Neutrophil (primary cell): ENCODE results near the gene ZSCAN10.
"Not testable (repeated sequence)": the region's sequence is repeated elsewhere in the genome, so short reads cannot be mapped to it uniquely, and the experiment has no call there.

Experiments used
- H3K27ac ChIP-seq: fragments of 200-600 bp; sonication (generic); 2 replicates; pipeline ENCODE4 v1.5.1; 2016; ENCODE audit warnings: mild to moderate bottlenecking, moderate library complexity
- H3K27me3 ChIP-seq: fragments of 200-600 bp; sonication (generic); 2 replicates; pipeline ENCODE4 v1.6.0; 2016; ENCODE audit warnings: mild to moderate bottlenecking
- H3K36me3 ChIP-seq: fragments of 200-600 bp; sonication (generic); 2 replicates; pipeline ENCODE4 v1.5.1; 2017
- H3K4me1 ChIP-seq, 2 experiments: fragments of 200-600 bp in 1 of 2; sonication (generic) in 1 of 2; 1 replicate in 1 of 2; 2 replicates in 1 of 2; pipeline versions ENCODE4 v1.5.1 to v1.6.1; 2013 to 2016; ENCODE audit warnings: low read depth in 1 of 2, low read length in 1 of 2, mild to moderate bottlenecking in 1 of 2, moderate library complexity in 1 of 2; ENCODE audit not compliant: control insufficient read depth in 1 of 2, insufficient read depth in 1 of 2
- H3K4me3 ChIP-seq, 2 experiments: fragments of 200-600 bp in 1 of 2; sonication (generic) in 1 of 2; 1 replicate in 1 of 2; 2 replicates in 1 of 2; pipeline ENCODE4 v1.5.1; 2013 to 2016; ENCODE audit warnings: low read depth in 1 of 2, low read length in 1 of 2, mild to moderate bottlenecking in 1 of 2, moderate library complexity in 1 of 2
- H3K9me3 ChIP-seq: fragments of 200-600 bp; sonication (generic); 2 replicates; pipeline ENCODE4 v1.5.1; 2016
- CTCF ChIP-seq: fragments of 200-600 bp; sonication (generic); IDR thresholded peaks from 2 replicates; pipeline ENCODE4 v1.5.1; 2016; ENCODE audit warnings: antibody characterized with exemption

The ZSCAN10 gene

GRCh38 chr16:3057181-3058138 is 41.6 kb downstream of the ZSCAN10 start:
- TF ChIP-seq CTCF = no peak
- H3K27ac ChIP-seq = peak overlapping the region; percentile 94
- H3K4me1 ChIP-seq = peaks cover 91 to 97% of the 10 kb centered on the region in 2 experiments
- H3K36me3 ChIP-seq = peaks cover 63% of the 10 kb centered on the region
- no peaks in the 10 kb centered on the region for H3K9me3 ChIP-seq
- peak overlapping the region; percentile 98 to 99 for H3K4me3 ChIP-seq
- H3K27me3 ChIP-seq = no peaks in the 10 kb centered on the region

DNA sequence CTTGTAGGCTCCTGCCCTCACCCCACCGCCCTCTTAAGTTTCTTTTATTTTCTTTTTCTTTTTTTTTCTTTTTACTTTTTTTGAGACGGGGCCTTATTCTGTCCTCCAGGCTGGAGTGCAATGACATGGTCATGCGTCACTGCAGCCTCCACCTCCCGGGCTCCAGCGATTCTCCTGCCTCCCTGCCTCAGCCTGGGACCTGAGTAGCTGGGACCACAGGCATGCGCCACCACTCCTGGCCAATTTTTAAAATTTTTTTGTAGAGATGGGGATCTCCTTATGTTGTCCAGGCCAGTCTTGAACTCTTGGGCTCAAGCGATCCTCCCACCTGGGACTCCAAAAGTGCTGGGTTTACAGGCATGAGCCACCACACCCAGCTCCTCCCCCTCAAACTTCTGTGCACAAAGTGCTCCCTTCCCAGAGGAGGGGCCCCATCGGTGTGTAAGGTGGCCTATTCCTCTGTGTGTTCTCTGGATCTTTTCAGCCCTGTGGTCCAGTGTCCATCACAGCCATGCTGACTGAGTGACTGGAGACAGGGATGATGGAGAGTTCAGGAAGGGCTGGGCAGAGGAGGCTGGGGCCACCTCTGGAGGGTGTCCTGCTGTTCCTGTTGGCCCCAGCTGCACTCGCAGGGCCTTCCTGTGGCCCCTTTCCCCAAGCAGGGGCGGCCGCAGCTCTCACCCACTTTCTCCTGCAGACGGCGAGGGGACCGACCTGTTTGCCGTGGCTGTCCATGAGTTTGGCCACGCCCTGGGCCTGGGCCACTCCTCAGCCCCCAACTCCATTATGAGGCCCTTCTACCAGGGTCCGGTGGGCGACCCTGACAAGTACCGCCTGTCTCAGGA is 42.5 kb downstream of the ZSCAN10 start:
- Histone ChIP-seq H3K36me3 (peaks cover 72% of the 10 kb centered on the region), H3K27me3 (no peaks in the 10 kb centered on the region), H3K27ac (peak overlapping the region; percentile 94), H3K9me3 (no peaks in the 10 kb centered on the region), H3K4me3 (peak overlapping the region; percentile 98 to 99), H3K4me1 (peaks cover 90 to 97% of the 10 kb centered on the region in 2 experiments)
- no peak for TF ChIP-seq CTCF

DNA sequence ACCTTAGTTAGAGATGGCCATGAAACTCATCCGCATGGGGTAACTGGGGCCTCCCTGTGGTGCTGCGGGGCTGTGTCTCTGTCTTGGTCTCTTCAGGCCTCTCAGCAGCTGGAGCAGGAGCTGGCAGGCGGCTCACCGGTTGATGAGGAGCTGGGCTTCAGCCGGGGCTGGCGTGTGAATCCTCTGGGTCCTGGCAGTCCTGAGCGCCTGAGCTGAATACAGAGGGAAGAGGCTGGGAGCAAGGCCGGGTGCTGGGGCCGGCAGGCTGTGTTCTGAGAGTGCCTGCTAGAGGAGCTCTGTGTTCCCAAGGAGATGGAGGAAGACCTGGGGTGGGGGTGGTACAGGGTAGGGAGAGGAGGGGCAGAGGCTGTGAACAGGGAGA is 43.4 kb downstream of the ZSCAN10 start:
- Histone ChIP-seq H3K4me1 (peaks cover 92 to 97% of the 10 kb centered on the region in 2 experiments), H3K27ac (peak overlapping the region; percentile 94), H3K36me3 (peaks cover 78% of the 10 kb centered on the region), H3K4me3 (peak overlapping the region; percentile 98 to 99)
- H3K27me3 ChIP-seq, H3K9me3 ChIP-seq: not testable (repeated sequence)

- no peaks in the 10 kb centered on the region for H3K27me3 ChIP-seq
- TF ChIP-seq CTCF = no peak
- peak overlapping the region; percentile 94 for H3K27ac ChIP-seq
- peaks cover 78% of the 10 kb centered on the region for H3K36me3 ChIP-seq
- H3K9me3 ChIP-seq = no peaks in the 10 kb centered on the region
- H3K4me3 ChIP-seq = peak overlapping the region; percentile 98 to 99
- H3K4me1 ChIP-seq = peaks cover 92 to 97% of the 10 kb centered on the region in 2 experiments
Measured at GRCh38 chr16:3054965-3055733, 43.9 kb downstream of the ZSCAN10 start.

- TF ChIP-seq CTCF = peak; percentile 15
- H3K4me1 ChIP-seq = peaks cover 95 to 99% of the 10 kb centered on the region in 2 experiments
- peak overlapping the region; percentile 99 for H3K4me3 ChIP-seq
Measured at GRCh38 chr16:3053330-3053710, 45.8 kb downstream of the ZSCAN10 start.

DNA sequence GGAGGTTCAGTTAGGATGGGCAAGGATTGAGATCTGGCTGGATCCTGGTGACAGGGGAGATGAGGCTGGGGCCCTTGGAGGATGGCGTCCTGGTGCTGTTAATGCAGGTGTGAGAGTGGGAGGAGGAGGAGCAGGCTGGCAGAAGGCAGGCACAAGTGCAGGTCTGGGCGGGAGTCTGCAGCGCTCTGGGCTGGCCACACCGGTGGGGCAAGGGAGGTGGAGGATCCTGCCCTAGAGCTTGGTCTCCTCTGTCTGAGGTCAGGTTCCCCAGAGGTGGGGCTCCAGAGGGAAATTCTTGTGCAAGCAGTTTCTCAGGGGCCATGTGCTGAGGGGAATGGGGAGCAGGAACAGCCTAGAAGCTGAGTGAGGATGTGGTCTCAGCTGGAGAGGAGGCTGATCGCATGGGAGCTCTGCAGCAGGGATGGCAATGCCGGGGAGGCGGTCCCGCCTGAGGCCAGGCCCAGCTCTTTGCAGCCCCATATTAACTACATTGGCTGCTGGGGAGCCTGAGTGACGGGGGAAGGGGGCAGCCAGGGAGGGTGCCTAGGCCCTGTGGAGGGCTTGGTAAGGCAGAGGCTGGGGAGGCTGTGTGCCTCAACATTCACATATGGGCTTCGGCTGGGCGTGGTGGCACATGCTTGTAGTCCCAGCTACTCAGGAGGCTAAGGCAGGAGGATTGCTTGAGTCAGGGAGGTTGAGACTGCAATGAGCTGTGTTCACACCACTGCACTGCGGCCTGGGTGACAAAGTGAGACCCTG is 46.3 kb downstream of the ZSCAN10 start:
- peaks cover 78% of the 10 kb centered on the region for H3K36me3 ChIP-seq
- H3K9me3 ChIP-seq, H3K27me3 ChIP-seq: not testable (repeated sequence)
- H3K27ac ChIP-seq = peak overlapping the region; percentile 94
- peaks cover 93 to 99% of the 10 kb centered on the region in 2 experiments for H3K4me1 ChIP-seq
- H3K4me3 ChIP-seq = peak overlapping the region; percentile 99

More at GRCh38 chr16:3053330-3053710, 45.8 kb downstream of the ZSCAN10 start:
- Histone ChIP-seq H3K27ac (peak overlapping the region; percentile 94), H3K36me3 (peaks cover 78% of the 10 kb centered on the region)
- H3K27me3 ChIP-seq, H3K9me3 ChIP-seq: not testable (repeated sequence)
